Body of pancreas (tissue), 4 donors: Measurements from ENCODE around the gene POU3F2.

Experiments used
- POLR2A ChIP-seq, 3 donors: fragments of 450-650 bp; IDR thresholded peaks; one replicate each; pipeline ENCODE4 v1.6.1; 2016; ENCODE audit warnings: antibody characterized with exemption in 3 of 3, mild to moderate bottlenecking in 2 of 3
- TF ChIP-seq, protein P1 (sequence below), 7 experiments: fragments of 450-650 bp in 4 of 7; fragments of 200-600 bp in 3 of 7; sonication (generic) in 3 of 7; IDR thresholded peaks; one replicate each; pipeline ENCODE4 v1.5.1; 2016 to 2019; ENCODE audit warnings: antibody characterized with exemption in 7 of 7

- TF ChIP-seq POLR2A (IDR thresholded peaks at IDR 0.05), result no peak
- TF ChIP-seq, protein P1, sequence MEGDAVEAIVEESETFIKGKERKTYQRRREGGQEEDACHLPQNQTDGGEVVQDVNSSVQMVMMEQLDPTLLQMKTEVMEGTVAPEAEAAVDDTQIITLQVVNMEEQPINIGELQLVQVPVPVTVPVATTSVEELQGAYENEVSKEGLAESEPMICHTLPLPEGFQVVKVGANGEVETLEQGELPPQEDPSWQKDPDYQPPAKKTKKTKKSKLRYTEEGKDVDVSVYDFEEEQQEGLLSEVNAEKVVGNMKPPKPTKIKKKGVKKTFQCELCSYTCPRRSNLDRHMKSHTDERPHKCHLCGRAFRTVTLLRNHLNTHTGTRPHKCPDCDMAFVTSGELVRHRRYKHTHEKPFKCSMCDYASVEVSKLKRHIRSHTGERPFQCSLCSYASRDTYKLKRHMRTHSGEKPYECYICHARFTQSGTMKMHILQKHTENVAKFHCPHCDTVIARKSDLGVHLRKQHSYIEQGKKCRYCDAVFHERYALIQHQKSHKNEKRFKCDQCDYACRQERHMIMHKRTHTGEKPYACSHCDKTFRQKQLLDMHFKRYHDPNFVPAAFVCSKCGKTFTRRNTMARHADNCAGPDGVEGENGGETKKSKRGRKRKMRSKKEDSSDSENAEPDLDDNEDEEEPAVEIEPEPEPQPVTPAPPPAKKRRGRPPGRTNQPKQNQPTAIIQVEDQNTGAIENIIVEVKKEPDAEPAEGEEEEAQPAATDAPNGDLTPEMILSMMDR (IDR thresholded peaks at IDR 0.05), result no peak
Measured at GRCh38 chr6:98828211-98828788, 6.1 kb upstream of the POU3F2 start.
